Measurements from ENCODE around the gene VN1R4.
"Not testable (repeated sequence)": the region's sequence is repeated elsewhere in the genome, so short reads cannot be mapped to it uniquely, and the experiment has no call there.

Gene VN1R4, protein sequence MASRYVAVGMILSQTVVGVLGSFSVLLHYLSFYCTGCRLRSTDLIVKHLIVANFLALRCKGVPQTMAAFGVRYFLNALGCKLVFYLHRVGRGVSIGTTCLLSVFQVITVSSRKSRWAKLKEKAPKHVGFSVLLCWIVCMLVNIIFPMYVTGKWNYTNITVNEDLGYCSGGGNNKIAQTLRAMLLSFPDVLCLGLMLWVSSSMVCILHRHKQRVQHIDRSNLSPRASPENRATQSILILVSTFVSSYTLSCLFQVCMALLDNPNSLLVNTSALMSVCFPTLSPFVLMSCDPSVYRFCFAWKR

GRCh38 chr19:53267623-53268022 lies at the start of gene VN1R4:
VN1R4 (minus strand) TSS chr19:53267723; CDS start chr19:53267665, 58 bp downstream.
- not testable (repeated sequence) for DNase-seq

GRCh38 chr19:53311897-53312296 lies 44.4 kb upstream of the VN1R4 start:
- no peak for DNase-seq

DNA sequence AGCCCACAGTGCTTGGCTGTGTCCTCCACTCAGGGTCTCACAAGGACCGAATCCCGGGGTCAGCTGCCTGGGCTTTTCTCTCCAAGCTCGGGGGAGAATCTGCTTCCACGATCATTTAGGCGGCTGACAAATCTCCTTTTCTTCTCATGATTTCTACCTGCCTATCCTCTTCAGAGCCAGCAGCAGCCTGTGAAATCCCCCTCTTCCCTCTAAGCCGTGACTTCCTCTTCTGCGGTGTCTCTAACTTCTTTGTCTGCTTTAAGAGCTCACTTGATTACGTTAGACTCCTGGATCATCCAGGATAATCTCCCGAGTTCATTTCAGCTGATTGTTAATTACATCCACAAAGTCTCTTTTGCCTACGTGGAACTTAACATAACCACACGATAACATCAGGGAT lies 43.5 kb upstream of the VN1R4 start:
- no peak for DNase-seq

DNA sequence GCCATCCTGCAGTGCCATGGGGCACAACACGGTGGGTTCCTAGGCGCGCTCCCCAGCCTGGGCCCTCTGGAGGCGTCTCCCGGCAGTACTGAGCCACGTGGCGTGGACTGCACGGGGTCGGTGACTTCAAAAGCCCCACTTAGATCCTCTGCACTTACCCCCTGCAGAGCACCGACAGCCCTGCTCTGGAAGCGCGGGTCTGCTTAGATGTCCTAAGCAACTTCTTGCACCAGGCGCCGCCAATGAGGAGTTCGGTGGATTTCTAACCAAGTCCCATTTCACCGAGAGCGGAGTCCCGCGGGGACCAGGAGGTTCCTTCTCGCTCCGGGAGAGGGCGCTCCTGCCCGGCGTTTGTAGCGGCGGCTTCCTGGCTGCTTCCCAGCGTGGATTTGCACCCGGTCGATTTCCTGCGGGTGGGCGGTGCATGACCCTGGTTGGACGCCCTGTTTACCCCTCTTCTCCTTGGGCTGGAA lies 40.9 kb upstream of the VN1R4 start:
- DNase-seq = no peak

GRCh38 chr19:53301341-53301740 lies 33.8 kb upstream of the VN1R4 start:
- not testable (repeated sequence) for DNase-seq

GRCh38 chr19:53294786-53295441 lies 27.4 kb upstream of the VN1R4 start:
- no peak for DNase-seq

DNA sequence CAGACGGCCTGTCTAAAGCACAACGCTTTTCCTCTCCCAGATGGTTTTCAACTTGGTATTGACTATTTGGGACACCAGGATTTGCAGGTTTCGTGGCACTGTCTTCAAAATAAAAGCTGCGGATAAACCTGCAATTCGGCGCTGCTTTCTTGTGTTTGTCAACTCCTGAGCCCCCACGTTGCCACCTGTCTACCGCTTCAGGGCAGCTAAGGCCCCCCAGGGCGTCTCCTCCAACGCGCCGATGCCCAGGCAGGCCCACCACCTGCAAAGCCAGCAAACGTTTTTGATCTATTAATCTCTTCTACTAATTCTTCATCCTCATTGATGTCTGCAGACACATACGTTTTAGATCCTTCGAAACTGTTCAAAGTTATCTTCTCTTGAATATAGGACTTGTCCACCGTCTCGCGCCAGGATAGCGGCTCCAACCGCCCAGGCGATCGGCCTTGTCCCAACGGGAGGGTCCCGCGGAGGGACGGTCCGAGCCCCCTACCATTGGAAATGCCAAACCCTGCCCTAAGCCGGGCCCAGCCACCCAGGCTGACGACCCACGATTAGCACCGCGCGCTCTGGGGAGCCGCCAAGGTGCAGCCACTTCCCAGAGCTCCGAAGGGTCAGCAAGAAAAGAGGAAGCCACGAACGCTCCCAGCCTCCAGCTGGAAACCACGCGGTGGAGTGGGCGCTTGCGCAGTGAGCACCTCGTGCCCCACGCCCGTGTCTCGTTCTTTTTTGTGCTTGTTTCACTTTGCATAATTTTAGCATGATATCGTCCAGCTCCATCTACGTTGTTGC lies 23.4 kb upstream of the VN1R4 start:
- no peak for DNase-seq

DNA sequence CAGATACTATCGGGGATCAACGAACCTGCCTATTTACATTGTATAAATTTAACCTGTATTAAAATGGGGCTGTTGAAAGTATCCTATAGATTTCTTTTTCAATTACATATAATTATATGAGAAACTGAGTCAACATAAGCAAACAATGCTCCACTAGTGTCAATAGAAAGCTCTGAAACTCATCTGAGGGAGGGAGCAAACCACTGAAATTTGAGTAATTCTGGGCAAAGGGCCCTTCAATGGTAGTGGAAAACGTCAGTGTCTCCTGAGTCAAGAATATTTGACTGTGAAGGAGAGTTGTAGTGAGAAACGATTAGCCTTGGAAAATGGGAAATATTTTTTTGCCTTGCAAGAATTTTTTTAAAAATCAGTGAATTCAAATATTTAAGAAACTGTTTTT lies 17.6 kb upstream of the VN1R4 start:
- DNase-seq = no peak

DNA sequence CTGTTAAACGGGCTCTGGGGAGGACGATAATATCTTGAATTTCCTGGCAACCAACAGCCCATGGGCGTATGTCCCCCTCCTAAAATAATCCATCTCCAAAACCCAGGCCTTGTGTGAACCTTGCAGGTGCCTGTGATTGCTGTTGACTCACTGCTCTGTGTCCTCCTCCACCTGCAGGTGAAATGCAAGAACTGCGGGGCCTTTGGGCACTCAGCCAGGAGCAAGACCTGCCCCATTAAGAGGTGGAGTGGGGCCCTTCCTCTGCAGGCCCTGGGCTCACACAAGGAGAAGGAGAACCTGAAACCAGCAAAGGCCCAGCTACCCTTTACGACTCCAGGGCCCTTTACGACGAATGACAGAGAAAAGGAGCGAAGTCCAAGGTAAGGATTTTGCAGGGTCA lies 14.4 kb upstream of the VN1R4 start:
- DNase-seq = not testable (repeated sequence)

- DNase-seq = no peak
Measured at GRCh38 chr19:53275480-53275879, 8.0 kb upstream of the VN1R4 start.

DNA sequence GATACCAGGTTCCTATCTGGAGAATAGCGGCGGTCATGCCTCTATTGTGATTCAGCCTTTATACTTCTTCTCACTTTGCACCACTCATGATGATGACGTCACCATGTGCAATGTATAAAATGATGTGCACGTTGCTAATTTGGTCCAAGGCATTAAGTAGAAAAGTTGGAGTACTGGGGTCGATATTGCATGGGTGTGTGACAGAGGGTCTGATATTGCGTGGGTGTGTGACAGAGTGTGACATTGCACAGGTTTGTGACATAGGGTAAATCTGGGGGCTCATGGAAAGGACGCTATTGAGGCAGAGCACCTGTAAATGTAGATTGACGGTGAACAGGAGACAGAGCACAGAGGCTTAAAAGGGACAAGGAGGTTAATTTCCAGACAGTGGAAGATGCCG lies 4.5 kb upstream of the VN1R4 start:
- DNase-seq = no peak

- DNase-seq = not testable (repeated sequence)
Measured at GRCh38 chr19:53269861-53270260, 2.3 kb upstream of the VN1R4 start.

DNA sequence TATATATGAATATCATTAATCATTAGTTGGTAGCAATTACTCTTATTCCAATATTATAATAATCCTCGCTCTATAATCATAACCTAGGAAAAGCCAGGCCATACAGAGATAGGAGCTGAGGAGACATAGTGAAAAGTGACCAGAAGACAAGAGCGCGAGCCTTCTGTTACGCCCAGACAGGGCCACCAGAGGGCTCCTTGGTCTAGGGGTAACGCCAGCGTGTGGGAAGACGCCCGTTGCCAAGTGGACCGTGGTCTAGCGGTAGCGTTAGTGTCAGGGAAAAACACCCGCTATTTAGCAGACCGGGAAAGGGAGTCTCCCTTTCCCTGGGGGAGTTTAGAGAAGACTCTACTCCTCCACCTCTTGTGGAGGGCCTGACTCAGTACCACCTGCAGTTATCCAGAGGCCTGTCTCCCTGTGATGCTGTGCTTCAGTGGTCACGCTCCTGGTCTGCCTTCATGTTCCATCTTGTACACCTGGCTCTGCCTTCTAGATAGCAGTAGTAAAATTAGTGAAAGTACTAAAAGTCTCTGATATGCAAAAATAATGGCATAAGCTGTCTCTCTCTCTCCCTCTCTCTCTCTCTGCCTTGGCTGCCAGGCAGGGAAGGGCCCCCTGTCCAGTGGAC lies 9.7 kb downstream of the VN1R4 start, which contains the start of gene VN1R2:
TSS of gene VN1R2 (plus strand) at position 578 of the 628 bp plus-strand sequence. CDS start 84 bp downstream, outside the sequence.
- DNase-seq = not testable (repeated sequence)

DNA sequence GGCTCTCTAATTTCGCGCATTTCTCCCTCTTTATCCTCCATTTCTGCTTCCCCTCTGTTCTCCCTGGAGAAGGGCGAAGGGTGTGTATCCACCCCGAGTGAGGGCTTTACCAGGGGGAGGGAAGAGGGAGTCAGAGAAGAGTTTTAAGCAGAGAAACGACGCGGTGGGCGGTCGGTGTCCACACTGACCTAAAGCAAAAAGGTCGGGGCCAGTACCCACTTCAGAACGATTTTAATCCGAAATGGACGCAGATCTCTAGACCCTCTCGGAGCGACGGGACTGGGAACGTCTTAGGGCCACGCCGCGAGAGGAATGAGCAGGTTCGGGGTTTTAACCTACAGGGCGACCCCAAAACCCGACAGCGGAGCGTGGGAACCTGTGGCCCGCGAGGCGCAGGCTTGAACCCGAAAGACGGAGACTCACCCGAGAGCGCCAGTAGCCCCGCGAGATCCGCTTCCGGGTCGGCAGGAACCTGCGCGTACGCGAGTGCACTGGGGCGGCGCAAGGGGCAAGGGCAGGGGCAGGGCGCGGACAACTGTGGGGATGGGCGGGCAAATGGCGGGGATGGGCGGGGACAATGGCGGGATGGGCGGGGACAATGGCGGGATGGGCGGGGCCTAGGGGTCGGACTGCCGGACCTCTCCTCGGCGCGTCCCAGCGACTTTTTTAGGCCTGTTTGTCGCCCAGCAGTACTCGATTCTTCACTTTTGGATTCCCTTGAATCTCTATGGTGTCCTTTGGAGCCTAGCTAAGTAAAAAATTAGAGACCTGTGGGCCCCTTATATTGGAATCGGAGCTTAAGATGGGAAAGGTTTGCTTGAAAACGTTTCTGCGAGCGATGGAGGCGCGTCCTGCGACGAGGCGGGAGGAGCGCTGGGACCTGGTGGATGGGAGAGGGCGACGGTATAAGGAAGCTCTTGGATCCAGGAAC lies 12.8 kb downstream of the VN1R4 start, which contains the start of gene ZNF677:
TSS of gene ZNF677 (minus strand) at position 463 of the 931 bp plus-strand sequence. CDS start 3,323 bp downstream, outside the sequence.
- DNase-seq = no peak

DNA sequence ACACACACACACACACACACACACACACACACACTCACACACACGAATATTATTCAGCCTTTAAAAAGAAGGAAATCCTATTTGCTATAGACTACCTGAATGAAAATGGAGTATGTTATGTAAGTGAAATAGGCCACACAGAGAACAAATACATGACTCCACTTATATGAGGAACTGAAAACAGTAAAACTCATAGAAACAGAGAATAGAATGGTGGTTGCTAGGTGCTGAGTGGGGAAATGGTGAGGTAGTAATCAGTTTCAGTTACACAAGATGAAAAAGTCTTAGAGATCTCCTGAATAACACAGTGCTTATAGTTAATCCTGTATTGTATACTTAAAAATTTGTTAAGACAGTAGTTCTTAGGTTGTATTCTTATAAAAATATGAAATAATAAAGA lies 21.0 kb downstream of the VN1R4 start:
- no peak for DNase-seq

DNA sequence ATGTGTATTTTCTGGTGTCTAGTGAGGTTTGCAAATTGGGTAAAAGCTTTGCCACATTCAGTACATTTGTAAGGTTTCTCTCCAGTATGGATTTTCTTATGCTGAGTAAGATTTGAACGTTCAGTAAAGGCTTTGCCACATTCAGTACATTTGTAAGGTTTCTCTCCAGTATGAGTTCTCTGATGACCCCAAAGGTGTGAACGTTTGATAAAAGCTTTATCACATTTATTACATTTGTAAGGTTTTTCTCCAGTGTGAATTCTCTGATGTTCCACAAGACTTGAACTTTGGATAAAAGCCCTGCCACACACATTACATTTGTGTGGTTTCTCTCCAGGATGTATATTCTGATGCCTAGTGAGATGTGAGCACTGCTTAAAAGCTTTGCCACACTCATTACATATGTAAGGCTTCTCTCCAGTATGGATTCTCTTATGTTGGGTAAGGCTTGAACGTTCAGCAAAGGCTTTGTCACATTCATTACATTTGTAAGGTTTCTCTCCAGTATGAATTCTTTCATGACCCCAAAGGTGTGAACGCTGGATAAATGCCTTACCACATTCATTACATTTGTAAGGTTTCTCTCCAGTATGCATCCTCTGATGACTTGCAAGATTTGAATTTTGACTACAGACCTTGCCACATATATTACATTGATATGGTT lies 30.3 kb downstream of the VN1R4 start:
- DNase-seq = no peak

DNA sequence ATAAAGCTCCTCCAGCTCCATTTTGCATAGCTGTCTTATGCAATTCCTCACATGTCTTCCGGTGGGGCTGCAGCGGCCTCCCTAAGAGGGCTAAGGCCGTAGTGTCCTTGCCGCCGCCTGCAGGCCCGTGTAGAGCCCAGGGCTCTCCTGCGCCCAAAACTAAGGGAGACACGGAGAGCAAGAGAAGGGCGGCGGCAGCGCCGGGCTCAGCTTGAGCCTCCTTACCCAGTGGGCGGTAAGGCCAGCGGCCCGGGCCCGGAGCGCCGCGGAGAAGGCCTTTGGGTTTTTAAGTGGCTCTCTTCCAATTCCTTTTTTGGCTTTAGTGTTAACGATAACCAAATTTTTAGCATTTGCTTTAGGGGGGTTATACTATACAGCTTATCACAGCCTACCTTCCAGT lies 42.9 kb downstream of the VN1R4 start:
- no peak for DNase-seq

GRCh38 chr19:53222716-53223115 lies 44.8 kb downstream of the VN1R4 start:
- DNase-seq = not testable (repeated sequence)
